Endodermal cell (in vitro differentiated cells): ENCODE data around the gene ABHD16B. TPM values are rescaled to one million over a fixed set of nuclear protein-coding genes. Genes with fewer than 3 reads are reported as not detected.
A peak's percentile ranks its signal among the peaks of the same experiment; 100 is the strongest.

Source experiments
- DNase-seq: peaks from one replicate; pipeline ENCODE4 v3.0.0-alpha.2; 2017
- H3K27ac ChIP-seq: 2 replicates; pipeline ENCODE4 v1.5.1; 2013; ENCODE audit warnings: mild to moderate bottlenecking, low read depth, low read length, moderate library complexity
- H3K27me3 ChIP-seq: 2 replicates; pipeline ENCODE4 v1.6.1; 2013; ENCODE audit warnings: mild to moderate bottlenecking, low read length, moderate library complexity; ENCODE audit not compliant: insufficient read depth, control insufficient read depth, poor library complexity, severe bottlenecking
- H3K36me3 ChIP-seq: 2 replicates; pipeline ENCODE4 v1.7.0; 2013; ENCODE audit warnings: mild to moderate bottlenecking, low read length, moderate library complexity; ENCODE audit not compliant: control insufficient read depth, insufficient read depth
- H3K4me1 ChIP-seq: one replicate; pipeline ENCODE4 v1.7.0; 2013; ENCODE audit warnings: low read length; ENCODE audit not compliant: control insufficient read depth, insufficient read depth
- H3K4me3 ChIP-seq: 2 replicates; pipeline ENCODE4 v1.5.1; 2013; ENCODE audit warnings: mild to moderate bottlenecking, low read length, moderate library complexity
- H3K9ac ChIP-seq: 2 replicates; pipeline ENCODE4 v1.6.1; 2013; ENCODE audit warnings: mild to moderate bottlenecking, low read length, moderate library complexity; ENCODE audit not compliant: poor library complexity, severe bottlenecking; ENCODE audit errors: extremely low read depth
- H3K9me3 ChIP-seq: 2 replicates; pipeline ENCODE4 v1.6.1; 2013; ENCODE audit warnings: mild to moderate bottlenecking, low read length, moderate library complexity; ENCODE audit not compliant: control insufficient read depth
- H3K27ac Mint-ChIP-seq: 2 replicates; pipeline ENCODE4 v1.8.0; 2020; ENCODE audit warnings: mixed read lengths
- H3K27me3 Mint-ChIP-seq: 2 replicates; pipeline ENCODE4 v1.8.0; 2021; ENCODE audit warnings: mild to moderate bottlenecking, mixed read lengths; ENCODE audit not compliant: insufficient read depth
- H3K36me3 Mint-ChIP-seq: 2 replicates; pipeline ENCODE4 v1.8.0; 2020; ENCODE audit warnings: low read depth, mixed read lengths
- H3K4me1 Mint-ChIP-seq: 2 replicates; pipeline ENCODE4 v1.8.0; 2020; ENCODE audit warnings: mixed read lengths
- H3K4me3 Mint-ChIP-seq: 2 replicates; pipeline ENCODE4 v1.8.0; 2020; ENCODE audit warnings: mild to moderate bottlenecking, moderate library complexity, mixed read lengths
- H3K9me3 Mint-ChIP-seq: 2 replicates; pipeline ENCODE4 v1.8.0; 2020; ENCODE audit warnings: mild to moderate bottlenecking, mixed read lengths
- WGBS, 2 experiments: methylation state at CpG; one replicate each; pipeline versions ENCODE4 v1.1.5 to v1.1.7; 2013; ENCODE audit warnings: missing lambda C conversion rate in 2 of 2, mixed read lengths in 1 of 2; ENCODE audit not compliant: insufficient coverage in 1 of 2, insufficient read length in 1 of 2; 5-methylcytosine and 5-hydroxymethylcytosine counted together
- total RNA-seq, 2 donors: library from RNA; stranded (reverse); fragmentation: NEBNext Ultra II Directional in 1 of 2; extraction: Animal tissue kit (Norgen Biotek cat#: 25700) in 1 of 2; gene quantifications; 2 replicates in 1 of 2; 3 replicates in 1 of 2; pipeline ENCODE4 v1.2.1, GENCODE V29; 2021
- TF ChIP-seq, protein P1 (sequence below): fragments of 200-600 bp; sonication (generic); conservative IDR thresholded peaks from 2 replicates; pipeline ENCODE4 v1.5.0; 2021; ENCODE audit warnings: antibody characterized with exemption, mild to moderate bottlenecking

The ABHD16B gene
- total RNA-seq, 2 donors from 2014 or later: not detected

DNA sequence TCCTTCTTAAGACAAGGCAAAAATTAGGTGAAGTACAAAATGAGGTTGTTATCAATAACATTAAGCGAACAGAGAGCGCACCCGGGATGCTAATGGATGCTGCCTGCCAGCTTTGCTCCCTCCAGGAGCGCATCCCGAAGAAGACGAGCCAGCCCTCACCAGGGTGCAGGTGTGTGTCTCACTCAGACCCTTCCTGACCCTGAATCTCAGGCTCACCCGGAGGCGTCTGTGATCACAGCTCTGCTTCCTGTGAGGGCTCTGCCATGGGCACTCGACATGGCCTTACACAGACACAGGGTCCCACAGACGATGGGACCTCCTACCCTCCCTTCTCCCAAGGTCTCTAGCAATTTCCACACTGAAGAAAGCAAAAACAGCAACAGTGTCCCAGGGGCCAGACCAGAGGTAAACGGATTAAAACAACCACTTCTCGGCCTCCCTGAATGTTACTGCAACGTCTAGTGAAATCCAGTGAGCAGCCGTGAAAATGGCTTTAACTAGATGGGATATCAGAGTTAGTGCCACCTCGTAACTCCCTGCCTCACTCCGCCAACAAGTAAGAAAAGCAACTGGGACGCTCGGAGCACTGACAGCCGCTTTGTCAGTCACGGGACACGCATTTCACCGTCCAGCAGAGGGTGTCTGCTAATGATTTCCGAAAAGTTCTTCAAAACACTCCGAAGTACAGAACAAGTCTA lies 41.9 kb upstream of the ABHD16B start:
- Histone ChIP-seq H3K4me1 (no peaks in the 10 kb centered on the region), H3K27ac (no peak overlapping the region), H3K36me3 (no peaks in the 10 kb centered on the region), H3K9me3 (no peaks in the 10 kb centered on the region), H3K27me3 (no peaks in the 10 kb centered on the region), H3K4me3 (no peak overlapping the region), H3K9ac (no peak overlapping the region)
- peaks cover 11% of the 10 kb centered on the region for H3K4me1 Mint-ChIP-seq
- H3K9me3 Mint-ChIP-seq: no peaks in the 10 kb centered on the region
- TF ChIP-seq, protein P1, sequence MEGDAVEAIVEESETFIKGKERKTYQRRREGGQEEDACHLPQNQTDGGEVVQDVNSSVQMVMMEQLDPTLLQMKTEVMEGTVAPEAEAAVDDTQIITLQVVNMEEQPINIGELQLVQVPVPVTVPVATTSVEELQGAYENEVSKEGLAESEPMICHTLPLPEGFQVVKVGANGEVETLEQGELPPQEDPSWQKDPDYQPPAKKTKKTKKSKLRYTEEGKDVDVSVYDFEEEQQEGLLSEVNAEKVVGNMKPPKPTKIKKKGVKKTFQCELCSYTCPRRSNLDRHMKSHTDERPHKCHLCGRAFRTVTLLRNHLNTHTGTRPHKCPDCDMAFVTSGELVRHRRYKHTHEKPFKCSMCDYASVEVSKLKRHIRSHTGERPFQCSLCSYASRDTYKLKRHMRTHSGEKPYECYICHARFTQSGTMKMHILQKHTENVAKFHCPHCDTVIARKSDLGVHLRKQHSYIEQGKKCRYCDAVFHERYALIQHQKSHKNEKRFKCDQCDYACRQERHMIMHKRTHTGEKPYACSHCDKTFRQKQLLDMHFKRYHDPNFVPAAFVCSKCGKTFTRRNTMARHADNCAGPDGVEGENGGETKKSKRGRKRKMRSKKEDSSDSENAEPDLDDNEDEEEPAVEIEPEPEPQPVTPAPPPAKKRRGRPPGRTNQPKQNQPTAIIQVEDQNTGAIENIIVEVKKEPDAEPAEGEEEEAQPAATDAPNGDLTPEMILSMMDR: peak; percentile 57
- peak; percentile 64 for DNase-seq
- H3K36me3 Mint-ChIP-seq: peaks cover 10% of the 10 kb centered on the region
- no peaks in the 10 kb centered on the region for H3K27me3 Mint-ChIP-seq
- peak overlapping the region; percentile 19 for H3K27ac Mint-ChIP-seq
- 86 to 88% methylated on average over 21 to 24 of the region's 24 CpGs for WGBS, 2 experiments
- H3K4me3 Mint-ChIP-seq: no peak overlapping the region

DNA sequence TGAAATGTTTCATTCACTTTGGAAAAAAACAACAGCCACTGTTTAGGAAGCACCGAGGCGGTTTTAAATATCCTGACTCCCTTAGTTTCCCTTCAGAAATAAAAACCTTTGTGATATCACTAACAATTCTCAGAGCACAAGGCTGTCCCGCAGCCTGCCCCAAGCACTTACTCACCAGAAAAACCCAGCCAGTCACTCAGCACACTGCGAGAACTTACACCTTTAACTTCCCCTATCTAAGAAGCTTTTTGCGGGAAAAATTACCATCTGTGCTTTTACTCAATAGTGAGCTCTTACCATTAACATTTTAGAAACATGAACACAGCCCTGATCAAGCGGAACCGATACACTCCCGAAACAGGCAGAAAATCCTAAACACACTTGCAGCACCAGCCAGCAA lies 39.5 kb upstream of the ABHD16B start:
- Mint-ChIP-seq H3K4me3 (no peak overlapping the region), H3K9me3 (no peaks in the 10 kb centered on the region), H3K4me1 (peaks cover 18% of the 10 kb centered on the region), H3K27ac (no peak overlapping the region), H3K27me3 (peaks cover 2% of the 10 kb centered on the region), H3K36me3 (peaks cover 10% of the 10 kb centered on the region)
- Histone ChIP-seq H3K4me1 (no peaks in the 10 kb centered on the region), H3K4me3 (no peak overlapping the region), H3K27ac (no peak overlapping the region), H3K36me3 (no peaks in the 10 kb centered on the region), H3K9me3 (no peaks in the 10 kb centered on the region), H3K27me3 (no peaks in the 10 kb centered on the region), H3K9ac (no peak overlapping the region)
- TF ChIP-seq, protein P1: no peak
- DNase-seq: no peak
- 95 to 98% methylated on average over 7 to 8 of the region's 8 CpGs for WGBS, 2 experiments

DNA sequence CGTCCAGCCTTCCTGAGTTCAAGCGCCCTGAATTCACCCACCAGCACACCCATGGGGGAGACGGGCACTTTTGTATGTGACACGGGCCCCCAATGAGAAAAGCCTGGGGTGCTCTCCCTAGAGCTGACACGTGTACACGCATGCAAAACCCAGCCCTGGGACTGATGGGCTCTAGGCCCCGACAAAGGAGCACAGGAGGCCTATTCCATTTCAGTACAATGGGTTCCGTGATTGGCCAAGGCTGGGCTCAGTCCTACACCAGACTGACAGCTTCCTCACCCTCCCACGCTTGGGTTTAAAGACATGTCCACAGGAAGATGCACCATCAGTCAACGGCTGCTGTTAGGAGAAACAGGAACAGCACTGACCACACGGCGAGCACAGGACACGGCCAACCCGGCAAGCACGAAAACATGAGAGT lies 39.0 kb upstream of the ABHD16B start:
- TF ChIP-seq, protein P1: no peak
- Histone ChIP-seq H3K4me1 (no peaks in the 10 kb centered on the region), H3K9me3 (no peaks in the 10 kb centered on the region), H3K36me3 (no peaks in the 10 kb centered on the region), H3K9ac (no peak overlapping the region), H3K4me3 (no peak overlapping the region), H3K27ac (no peak overlapping the region), H3K27me3 (no peaks in the 10 kb centered on the region)
- H3K27me3 Mint-ChIP-seq: peaks cover 2% of the 10 kb centered on the region
- H3K4me1 Mint-ChIP-seq: peaks cover 18% of the 10 kb centered on the region
- H3K9me3 Mint-ChIP-seq: no peaks in the 10 kb centered on the region
- WGBS, 2 experiments: 91 to 94% methylated on average over 12 to 15 of the region's 15 CpGs
- no peak overlapping the region for H3K27ac Mint-ChIP-seq
- H3K36me3 Mint-ChIP-seq: peaks cover 10% of the 10 kb centered on the region
- no peak for DNase-seq
- no peak overlapping the region for H3K4me3 Mint-ChIP-seq
